ENCODE measurements around the gene STYXL2.

Gene STYXL2

DNA sequence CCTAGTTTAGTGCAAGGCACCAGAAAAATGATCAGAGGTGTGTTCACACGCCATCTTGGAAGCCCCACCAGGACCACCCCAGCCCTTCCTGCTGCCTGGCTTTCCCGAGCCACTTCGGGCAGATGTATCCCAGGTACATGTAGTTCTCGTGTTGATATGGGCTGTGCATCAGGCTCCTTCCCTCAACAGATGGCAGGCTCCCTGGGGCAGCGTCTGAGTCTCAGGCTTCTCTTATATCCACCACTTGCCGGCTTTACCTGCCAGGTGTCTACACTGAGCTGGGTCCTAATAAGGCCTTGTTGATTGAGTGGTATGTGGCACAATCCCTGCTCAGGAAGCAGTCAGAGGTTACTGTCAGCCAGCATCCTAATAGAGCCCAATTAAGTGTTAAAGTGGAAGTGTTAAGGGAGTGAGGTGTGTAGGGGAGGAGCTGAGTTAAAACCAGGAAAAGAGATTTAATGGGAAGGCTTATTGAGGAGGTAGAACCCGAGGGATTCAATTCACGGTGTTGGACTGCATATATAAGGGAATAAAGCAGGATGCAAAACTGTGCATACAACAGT, 12.2 kb upstream of the STYXL2 start:
- no peak for DNase-seq

DNA sequence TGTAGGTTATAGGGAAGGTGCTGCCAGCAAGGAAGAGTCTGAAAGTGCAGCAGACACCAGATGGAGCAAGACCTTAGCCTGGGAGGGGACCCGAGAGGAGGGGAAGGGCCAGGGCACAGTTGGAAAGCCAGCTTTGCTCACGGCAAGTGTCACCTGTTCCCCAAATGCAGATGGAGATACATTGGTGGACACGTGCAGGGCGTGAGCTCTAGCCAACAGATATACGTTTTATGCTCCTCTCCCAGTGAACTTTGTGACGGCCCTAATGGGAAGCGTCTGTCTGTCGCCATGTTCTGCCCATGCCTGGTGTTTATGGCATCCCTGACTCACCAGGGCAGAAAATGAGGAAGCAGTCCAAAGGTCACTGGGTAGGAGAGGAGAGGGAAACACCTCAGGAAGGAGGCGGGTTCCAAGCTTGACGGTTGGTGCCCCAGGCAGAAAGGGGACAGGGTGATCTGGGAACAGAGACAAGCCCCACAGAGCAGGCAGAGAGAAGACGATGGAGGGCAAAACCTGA, 11.3 kb upstream of the STYXL2 start:
- no peak for DNase-seq

DNA sequence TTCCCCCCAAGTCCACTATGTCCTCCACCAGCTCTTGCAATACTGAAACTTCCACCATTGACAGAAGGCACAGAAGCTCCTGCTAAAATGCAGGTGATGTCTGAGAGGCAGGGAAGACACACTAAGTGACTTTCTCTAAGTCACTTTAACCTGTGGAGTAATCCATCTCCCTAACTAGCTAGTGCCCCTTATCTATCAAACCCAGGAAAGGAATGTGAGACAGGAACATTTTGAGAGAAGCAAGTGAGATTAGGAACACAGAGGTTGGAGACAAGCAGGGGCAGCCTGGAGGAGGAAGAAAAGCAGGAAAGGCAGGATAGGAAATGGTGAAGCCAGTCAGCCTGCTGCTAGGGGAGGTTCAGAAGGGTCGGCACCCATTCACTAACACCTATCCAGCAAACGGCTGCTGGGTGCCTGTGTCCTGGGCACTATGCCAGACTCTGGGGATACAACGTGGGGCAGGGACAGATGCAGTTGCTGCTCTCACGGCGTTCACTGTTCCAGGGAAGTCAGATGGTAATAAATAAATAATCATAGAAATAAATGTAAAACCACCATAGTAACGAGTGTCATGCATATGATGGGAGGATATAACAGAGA, 10.7 kb upstream of the STYXL2 start:
- DNase-seq, result no peak

DNA sequence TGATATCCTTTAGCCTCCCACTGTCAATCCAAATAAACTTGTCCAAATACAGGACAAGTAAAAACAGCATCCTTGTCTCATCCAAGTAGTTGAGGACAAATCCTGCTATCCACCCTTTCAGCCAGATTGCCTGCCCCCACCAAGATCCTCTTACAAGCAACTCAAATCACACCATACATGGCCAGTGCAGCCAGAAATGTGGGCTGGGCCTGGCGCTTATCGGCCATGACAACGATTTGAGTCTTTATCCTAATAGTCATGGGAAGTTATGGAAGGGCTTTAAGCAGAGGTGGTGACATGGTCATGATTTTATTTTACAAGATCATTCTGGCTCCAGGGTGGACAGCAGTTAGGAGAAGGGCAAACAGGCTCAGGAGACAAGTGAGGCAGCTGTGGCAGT, 10.0 kb upstream of the STYXL2 start:
- no peak for DNase-seq

DNA sequence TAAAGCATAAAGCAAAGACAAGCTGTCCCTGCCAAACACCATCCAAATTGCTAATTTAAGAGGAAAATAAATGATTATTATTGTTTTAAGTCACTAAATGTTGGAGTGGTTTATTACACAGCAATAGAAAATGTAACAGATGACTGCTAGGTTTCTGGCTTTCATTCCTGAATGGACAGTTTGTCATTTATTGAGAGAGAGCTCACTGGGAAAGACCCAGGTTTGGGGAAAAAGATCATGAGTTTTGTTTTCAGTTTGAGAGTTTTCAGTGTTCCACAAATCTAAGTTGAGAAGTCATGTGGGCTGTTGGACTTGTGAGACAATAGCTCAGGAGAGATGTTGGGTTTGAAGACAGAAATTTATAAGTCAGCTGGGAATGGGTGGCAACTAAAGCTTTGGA, 9.1 kb upstream of the STYXL2 start:
- no peak for DNase-seq

DNA sequence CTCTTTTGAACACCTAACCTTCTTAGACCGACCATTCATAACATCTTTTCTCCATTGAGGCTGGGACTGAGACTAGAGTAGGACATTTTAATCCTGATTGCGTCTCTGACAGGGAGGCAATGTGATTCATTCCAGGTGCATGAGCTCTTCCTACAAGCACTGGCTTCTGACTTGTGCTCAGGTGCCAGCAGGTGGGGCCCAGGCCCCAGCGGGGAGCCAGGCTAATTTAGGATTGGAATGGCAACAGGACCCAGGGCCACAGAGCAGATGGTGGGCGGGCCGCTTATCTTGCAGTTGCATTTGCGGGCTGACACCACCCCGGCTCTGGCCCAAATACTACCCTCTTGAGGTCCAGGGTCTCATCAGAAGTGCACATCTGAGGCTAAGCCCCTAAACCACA, 7.8 kb upstream of the STYXL2 start:
- no peak for DNase-seq

DNA sequence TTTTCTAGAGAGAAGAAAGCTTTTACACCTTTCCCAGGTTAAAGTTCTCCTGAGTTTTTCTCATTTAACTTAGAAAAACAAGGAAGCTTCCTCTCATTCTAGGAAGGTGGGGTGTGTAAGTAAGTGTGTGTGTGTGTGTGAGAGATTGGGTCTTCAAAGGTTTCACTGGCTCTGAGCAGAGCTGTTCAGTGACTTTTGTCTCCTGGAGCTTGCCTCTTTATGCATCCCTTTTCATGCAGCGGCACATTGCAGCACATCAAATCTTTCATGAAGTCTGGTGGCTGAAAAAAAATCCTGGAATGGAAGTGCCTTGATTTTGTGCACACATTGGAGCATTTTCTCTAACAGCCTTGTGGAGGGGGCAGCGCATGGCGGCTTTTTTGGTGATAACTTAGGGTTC, 7.1 kb upstream of the STYXL2 start:
- no peak for DNase-seq

DNA sequence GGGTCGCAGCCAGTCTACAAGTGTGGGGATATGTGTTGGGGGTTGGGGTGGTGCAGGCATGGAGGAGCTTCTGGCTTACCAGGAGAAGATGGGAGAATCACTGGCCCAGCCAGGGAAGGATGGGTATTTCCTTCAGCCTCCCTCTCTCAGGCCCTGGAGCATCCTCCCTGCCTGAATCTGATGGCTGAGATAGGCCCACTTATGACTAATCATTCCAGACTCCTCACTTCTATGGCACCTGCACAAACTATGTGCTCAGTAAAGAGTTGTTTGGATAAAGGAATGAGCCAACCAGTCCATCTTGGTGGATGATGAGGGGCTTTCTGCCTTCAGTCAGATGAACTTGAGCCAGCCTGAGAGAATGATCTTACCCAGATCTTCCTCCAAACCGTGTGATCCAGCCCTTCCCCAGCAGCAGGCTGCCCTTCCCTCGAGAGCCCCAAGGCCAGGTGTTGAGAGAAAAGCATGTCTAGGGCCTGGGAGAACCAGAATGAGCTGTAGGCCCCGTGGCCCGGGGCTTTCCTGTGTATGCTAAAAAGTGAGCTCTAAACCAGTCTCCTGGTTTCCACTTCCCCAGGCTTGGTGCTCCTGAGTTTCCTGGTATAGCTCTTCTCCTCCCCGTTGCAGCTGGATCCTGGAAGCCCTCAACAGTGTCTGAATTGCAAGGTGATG, 5.0 kb upstream of the STYXL2 start:
- no peak for DNase-seq

DNA sequence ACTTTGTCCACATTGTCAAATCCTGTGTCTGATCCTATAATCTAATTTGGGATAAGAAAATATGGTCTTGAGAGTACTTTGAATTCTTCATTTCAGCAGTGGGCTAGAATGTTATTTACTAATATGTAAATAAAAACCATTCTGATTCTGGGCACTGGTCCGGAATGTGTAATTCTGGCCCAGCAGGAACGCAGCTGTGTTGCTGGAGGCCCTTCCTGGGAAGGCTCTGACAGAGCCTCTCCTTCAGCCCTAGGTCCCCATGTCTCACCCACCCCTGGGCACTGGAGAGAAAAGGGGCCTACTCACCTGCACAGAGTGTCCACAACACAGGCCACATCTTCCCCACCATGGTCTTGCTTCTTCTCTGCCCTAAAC, 3.9 kb upstream of the STYXL2 start:
- no peak for DNase-seq

DNA sequence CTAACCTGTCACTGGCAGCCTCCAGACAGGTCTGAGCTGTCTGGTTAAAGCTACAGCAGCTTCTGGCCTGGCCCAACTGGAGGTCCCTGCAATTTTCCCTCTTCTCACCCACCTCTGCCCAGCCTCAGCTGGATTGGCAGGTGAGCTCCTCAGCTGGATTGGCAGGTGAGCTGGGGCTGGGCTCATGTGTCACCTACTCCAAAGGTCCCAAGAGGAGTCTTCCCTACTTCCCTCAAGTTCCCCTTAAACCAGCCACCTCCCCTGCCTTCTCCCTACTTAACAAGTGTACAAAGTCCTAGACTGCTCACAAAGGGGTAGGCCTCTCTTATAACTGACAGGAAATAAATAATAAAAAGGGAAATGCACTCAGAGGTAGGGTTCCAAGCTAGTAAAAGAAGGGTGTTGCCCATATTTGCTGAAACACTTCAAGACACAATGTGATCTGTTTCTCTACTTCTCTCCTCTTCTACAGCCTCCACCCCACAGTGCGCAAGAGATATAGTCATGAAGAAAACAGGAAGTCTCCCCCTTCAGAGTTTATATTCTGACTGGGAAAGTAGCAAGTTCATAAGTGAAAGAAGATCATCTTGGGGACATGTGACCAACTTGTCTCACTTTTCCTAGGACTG, 3.4 kb upstream of the STYXL2 start, which contains the start of gene GPA33:
GPA33 (minus strand) TSS at position 64 of the 629 bp plus-strand sequence. CDS start 90 bp downstream, outside the sequence.
- no peak for DNase-seq

DNA sequence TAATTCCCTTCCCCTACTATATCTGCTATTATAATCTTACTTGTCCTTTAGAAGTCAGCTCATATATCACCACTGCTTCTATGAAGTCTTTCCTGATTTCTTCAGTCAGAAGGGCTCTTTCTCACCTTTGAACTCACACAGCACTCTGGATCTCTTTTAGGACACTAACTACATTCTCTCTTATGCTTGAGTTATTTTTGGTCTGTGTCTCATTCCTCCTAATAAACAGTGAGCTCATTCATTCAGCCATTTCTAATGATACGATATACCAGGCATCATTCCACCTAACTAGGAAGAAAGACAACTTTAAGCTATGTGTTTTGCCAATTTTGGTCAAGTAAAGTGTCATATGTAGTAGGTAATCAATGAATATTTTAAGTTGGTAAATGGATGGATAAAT, 1.2 kb upstream of the STYXL2 start:
- no peak for DNase-seq

DNA sequence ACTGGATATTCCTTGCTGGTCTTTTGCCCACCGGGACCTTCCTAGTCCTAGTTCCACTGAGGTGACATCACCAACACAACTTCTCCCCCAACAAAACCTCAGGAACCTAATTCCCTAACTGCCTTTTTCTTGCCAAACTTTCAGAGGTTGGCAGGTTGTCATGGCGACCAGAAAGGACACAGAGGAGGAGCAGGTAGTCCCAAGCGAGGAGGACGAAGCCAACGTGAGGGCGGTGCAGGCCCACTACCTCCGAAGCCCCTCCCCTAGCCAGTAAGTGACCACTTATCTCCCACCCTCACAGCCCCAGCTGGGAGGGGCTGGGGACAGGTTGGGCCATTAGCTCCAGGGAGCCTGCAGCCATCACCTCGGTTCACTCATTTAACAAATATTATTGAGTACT, 815 bp downstream of the STYXL2 start:
- no peak for DNase-seq

DNA sequence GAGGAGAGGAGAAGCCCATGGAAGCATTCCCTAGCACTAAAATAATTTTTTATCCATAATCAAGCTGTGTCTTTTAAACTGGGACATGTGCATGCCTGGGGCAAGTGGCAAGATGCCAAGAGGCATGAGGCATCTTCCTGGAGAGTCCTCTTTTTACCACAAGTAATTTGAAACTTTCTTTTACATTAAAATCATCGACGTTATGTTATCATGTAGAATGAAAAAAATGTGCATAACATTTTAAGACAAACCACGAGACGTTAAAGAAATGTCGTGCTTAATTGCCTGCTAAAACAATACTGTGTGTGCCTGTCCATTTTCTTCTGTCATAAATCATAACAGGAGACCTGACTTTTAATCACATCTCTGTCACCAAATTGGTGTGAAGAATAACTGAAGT, 1.5 kb downstream of the STYXL2 start:
- DNase-seq, result no peak

DNA sequence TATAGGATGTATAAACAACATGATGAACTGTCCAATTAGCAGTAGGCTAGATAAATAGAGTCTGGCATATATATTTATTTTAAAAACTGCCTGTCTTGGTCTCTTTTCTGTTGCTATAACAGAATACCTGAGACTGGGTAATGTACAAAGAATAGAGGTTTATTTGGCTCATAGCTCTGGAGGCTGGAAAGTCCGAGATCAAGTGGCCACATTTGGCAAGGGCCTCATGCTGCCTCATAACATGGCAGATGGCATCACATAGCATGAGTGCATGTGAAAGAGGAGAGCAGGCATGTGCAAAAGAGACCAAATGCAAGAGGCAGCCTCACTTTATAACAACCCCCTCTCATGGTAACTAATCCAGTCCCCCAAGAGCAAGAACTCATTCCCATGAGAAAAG, 6.0 kb downstream of the STYXL2 start:
- DNase-seq, result no peak

DNA sequence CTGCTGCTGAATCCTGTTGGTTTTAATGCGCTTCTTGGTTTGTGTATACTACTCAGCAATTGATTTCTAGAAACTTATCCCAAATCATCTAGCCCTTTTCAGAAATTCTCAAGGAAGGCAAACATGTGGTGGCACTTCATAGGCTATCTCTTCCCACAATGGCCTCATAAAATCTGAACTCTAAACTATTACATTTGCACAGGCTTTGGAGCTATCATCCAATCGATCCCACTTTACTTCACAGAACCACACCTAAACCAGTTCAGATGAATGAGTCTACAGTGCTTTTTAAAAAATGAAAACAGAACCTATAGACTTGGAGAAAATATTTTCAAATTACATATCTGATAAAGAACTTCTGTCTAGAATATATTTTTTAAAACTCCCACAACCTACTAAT, 6.9 kb downstream of the STYXL2 start:
- no peak for DNase-seq

DNA sequence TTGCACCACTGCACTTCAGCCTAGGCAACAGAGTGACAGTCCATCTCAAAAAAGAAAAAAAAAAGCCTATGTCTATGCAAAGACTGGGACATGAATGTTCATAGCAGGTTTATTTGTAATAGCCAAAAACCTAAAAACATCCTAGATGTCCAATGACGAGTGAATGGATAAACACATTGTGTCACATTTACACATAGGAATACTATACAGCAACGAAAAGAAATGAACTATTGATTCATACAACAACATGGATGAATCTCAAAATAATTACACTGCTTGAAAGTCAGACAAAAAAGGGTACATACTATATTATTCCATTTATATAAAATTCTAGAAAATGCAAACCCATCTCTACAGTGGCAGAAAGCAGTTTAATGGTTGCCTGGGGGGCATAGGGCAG, 7.9 kb downstream of the STYXL2 start:
- no peak for DNase-seq

DNA sequence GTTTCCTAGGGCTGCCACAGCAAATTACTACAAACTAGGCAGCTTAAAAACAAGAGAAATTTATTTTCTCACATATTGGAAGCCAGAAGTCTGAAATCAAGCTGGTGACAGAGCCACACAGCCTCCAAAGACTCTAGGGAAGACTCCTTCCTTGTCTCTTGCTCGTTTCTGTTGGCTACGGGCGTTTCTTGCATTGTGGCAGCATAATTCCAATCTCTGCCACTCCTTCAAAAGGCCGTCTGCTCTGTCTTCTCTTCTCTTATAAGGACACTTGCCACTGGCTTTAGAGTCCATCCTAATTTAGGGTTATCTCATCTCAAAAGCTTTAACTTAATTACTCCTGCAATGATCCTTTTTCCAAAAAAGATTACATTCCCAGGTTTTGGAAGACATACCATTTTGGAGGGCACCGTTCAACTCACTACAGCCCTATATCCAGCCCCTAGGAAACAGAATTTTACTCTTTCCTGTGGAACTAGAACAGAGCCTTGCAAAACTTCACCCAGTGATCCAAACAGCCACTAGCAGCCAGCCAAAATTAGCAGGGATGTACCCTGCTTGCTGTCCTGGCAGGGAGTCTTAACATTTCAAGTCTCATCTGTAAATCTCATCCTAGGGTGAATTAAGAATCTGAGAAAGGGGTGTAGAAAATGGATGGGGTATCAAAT, 9.2 kb downstream of the STYXL2 start:
- DNase-seq, result no peak

DNA sequence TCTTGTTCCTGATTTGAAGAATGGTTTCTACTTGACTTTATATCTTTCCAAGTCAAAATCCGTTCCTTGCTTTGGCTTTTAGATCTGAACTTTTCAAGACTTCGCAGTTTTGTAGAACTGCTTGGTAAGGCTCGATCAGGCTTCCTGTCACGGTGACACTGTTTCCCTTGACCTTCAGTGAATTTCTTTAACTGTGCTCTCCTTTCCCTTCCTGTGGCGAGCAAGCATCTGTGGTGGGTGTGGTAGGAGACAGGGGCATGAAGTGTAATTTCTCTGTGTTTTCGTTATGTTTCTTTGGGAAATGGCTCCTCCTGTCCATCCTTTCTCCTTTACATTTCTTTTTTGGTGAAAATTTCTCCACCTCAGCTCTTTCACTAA, 10.4 kb downstream of the STYXL2 start:
- DNase-seq, result no peak

DNA sequence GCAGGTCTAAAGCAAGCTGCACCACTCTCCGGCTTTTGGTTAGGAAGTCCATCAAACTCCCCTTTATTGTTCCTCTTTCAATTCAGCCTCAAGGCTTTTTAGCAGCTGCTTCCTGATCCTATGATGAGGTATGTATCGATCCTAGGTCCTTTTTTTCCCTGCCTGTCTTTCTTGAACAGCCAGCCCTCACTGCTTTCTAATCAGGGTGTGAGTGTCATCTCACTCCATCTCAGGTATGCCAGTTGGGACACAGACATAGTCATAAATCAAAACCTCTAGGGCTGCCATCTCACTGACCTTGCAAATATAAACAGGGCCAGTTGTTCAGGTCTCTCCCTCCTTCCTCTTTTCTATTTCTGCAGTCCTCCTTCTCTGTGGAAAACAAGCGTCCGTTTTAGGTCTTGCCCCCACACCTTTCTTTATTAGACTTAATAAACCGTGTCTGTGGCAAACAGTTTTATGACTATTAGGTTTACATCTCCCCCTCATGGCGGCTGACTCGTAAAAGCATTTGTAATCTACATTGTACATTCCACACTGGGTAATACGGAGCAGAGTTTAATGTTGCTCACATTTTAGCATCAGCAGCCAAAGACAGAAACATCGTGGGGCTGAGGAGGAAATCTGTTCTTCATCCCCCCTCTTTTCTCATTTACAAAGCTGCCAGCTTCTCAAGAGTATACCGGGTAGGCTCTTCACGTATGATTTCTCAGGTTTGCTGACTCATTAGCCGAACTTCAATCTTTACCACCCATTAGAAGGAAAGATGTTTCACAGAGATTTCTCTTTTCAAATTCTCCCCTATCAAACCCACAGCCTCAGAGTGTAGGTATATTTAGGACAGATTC, 11.6 kb downstream of the STYXL2 start:
- DNase-seq, result no peak

DNA sequence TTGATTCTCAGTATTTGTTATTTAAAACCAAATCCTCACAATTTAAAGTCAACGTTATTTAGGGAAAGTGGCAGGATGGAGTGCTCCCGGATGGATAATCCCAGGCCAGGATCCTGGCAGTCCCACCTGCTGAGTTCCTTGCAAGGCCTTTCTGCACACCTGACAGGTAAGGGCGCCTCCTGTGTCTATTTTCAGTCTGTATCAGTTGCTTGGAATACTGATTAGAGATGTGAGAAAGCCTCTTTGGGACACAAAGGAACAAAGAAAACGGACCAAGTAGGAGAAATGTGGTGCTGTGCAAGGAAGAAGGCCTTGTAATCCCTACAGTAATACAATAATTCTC, 12.2 kb downstream of the STYXL2 start:
- DNase-seq, result no peak

DNA sequence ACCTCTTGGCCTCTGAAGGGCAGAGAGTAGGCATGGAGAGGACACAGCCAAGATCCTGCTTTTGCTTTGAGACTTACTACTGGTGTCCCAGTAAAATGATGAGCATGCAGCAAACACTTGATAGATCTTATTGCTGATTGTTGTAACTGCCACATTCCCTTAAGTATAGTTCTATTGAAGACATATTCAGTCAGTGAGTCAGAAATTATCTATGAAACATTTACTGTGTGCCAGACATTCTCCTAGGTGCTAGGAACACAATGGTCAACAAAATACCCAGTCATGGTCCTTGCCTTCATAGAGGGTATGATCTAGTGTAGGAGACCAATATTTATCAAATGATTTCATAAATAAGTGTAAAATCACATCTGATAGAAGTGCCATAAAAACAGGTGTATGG, 13.6 kb downstream of the STYXL2 start:
- no peak for DNase-seq

DNA sequence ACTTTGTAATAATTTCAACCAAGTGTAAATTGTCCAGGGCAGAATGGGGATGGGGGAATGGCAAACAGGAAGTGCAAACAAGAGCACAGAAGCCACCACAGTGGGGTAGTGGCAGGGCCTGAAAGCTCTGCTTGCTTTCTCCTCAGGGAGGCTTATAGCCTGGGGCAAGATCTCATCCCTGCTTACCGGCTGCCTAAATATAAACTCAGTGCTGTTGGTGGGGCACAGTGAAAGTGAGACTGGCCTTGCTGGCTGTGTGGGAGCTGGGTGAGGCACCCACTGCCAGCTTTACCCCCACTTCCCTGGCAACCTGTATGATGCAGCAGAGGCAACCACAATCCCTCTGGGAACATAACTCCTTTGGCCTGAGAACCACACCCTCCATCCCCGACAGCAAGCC, 15.2 kb downstream of the STYXL2 start:
- no peak for DNase-seq

DNA sequence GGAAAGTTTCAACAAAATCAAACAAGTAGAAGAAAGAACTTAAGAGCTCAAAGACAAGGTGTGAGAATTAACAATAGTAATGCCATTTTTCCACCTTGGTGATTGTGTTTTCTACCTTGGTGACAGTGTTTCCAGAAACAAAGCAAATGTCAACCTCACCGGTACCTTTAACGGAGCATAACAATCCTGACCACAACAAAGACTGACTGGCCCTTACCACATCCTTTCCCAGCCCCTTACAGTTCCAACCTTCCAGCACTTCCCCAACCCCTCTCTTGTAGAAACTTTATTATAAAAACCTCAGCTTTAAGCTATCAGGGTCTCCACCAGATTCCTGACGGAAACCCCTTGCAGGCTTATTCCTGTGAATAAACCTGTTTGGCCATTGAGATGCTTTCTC, 16.7 kb downstream of the STYXL2 start:
- DNase-seq, result no peak
